GM18507 (cell line): Measurements from ENCODE around the gene CETP.

ENCODE experiments used
- DNase-seq: peaks from one replicate; pipeline ENCODE4 v3.0.0; 2011; ENCODE audit warnings: low read depth; ENCODE audit not compliant: insufficient read length; ENCODE audit errors: extremely low spot score
- FAIRE-seq: peaks from 2 replicates; lab custom pipeline; 2011; peaks lifted over from hg19 to GRCh38; lab: Jason Lieb, UNC

The CETP gene

GRCh38 chr16:57030346-57030902 lies 68.7 kb downstream of the CETP start:
- FAIRE-seq: no peak
- no peak for DNase-seq

DNA sequence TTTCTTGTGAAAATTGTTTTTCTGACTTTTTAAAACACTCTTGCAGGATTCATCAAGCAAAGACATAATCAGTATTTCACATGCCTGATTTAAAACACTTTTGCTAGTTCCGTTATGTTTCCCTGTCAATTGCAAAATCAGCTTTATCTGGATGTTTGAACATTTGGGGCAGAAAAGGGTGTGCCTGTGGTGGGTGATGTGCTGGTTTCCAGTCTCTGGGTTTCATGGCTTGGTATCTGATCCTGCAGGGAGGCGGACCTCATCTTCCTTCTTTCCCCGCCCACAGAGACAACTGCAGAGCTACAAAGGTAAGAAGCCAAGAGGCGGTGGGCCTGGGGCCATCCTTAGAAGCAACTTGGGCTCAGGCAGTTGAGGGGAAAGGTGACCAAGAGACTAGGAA lies 69.4 kb downstream of the CETP start:
- FAIRE-seq (no peak), DNase-seq (no peak)

GRCh38 chr16:57032346-57032745 lies 70.6 kb downstream of the CETP start:
- no peak for FAIRE-seq
- no peak for DNase-seq

DNA sequence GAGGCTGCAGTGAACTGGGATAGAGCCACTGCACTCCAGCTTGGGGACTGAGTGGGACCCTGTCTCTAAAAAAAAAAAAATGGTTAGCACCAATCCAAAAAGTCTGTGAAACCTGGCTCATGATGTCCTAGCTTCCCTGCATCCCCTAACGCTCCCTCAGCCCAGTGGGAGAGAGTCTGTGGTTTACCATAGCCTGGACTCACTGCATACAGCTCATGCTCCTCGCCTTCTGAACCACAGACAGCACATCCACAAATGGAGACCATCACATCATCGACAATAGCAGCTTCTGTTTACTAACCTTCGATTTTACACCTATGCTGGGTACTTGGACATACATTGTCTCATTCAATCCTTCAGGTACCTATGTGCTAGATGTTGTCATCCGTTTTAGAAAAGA lies 71.2 kb downstream of the CETP start:
- DNase-seq (no peak), FAIRE-seq (no peak)
